GM21447 (cell line): ENCODE measurements around the gene ZNF556.

Experiments
- ATAC-seq: cut with Tn5 transposase; IDR thresholded peaks from one replicate; pipeline ENCODE4 v1.9.1; 2021; ENCODE audit not compliant: unreplicated experiment

The ZNF556 gene

DNA sequence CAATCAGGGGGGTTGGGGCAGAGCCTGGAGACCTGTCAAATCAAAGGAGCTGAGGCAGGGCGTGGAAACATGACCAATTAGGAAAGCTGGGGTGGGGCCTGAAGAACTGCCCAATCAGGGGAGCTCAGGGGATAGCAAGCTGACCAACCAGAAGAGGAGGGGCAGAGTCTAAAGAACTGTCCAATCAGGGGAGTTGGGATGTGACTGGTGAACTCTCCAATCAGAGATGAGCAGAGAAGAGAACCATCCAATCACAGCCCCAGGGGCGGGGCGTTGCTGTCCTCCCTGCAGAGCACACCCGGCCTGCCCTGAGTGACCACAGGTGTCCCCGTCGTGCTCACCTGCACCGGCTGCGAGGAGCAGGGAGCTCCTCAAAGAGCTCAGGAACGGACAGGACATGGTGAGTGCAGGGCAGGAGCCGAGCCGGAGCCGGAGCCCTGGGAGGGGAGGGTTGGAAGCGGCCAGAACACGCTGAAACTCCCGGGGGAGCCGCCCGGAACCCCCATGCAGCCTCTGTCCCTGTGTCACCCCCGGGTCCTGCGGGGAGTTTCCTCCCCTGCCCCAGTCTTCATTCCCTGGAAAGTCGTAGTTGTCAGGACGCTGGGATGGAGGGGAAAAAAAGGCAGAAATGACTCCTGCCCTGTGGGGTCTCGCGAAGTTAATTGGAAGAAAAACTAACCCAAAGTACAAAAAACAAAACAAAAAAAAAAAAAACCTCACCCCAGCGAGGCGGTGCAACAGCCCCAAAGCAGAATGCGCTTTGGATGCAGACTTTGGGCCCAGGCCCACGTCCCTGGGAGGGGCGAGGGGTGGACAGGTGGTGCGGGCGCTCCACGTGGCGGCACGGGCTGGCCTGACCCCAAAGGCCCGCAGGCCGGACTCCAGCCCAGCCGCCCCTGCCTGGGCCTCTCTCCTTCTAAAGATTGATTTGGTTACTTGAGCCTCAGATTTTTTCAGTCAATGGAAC is at the start of gene ZNF556:
Gene ZNF556 (plus strand): TSS at position 311 of the 967 bp plus-strand sequence. CDS start 87 bp downstream, at position 398.
- ATAC-seq = no peak

- ATAC-seq = peak; percentile 73
Measured at GRCh38 chr19:2819540-2820111, 47.5 kb upstream of the ZNF556 start, which contains the start of gene ZNF554. Gene ZNF554, plus strand, starts transcription at chr19:2819868. Its CDS starts 204 bp downstream, at chr19:2820072.

DNA sequence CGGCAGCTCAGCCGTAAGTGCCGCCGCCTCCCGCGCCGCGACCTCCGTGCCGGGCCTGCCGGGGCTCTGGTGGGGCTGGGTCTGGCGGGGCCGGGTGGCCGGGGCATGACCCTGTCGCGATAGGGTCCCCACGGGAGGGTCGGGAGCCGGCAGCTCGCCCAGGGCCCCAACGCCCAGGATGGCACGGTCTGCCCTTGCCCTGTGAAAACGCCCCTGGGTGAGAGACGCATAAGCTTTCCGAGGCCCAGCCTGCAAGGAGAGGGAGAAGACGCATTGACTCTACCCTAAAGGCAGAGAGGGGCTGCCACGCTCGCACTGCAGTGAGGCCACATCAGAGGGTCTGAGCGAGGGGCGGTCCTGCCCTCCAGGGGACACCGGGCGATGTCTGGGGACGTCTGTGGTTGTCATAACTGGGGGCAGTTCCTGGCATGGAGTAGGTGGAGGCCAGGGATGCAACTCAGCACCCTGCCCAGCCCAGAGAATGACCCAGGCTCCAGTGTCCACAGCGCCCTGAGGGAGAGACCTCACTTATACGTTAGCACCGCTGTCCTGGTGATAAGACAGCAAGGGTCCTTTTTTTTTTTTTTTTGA is 46.9 kb upstream of the ZNF556 start:
- peak; percentile 25 for ATAC-seq

DNA sequence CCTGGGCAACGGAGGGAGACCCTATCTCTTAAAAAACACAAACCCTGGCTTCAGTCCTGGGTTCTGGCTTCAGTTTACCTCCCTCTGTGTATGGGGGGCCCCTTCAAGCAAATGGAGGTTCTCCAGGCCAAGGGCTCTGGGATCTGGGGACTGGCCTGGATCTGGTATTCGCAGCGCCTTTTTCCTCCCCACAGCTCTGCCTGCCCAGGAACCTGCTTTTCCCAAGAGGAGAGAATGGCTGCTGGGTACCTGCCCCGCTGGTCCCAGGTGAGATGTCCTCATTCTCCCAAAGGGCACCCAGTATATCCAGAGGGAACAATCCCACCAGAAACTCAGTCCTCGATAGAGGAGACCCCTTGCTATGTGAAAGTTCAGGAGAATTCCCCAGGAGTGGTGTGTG is 44.3 kb upstream of the ZNF556 start:
- ATAC-seq = no peak

- ATAC-seq = no peak
Measured at GRCh38 chr19:2823646-2824045, 43.5 kb upstream of the ZNF556 start.

- no peak for ATAC-seq
Measured at GRCh38 chr19:2824129-2824528, 43.0 kb upstream of the ZNF556 start.

- ATAC-seq = no peak
Measured at GRCh38 chr19:2827022-2827421, 40.1 kb upstream of the ZNF556 start.

DNA sequence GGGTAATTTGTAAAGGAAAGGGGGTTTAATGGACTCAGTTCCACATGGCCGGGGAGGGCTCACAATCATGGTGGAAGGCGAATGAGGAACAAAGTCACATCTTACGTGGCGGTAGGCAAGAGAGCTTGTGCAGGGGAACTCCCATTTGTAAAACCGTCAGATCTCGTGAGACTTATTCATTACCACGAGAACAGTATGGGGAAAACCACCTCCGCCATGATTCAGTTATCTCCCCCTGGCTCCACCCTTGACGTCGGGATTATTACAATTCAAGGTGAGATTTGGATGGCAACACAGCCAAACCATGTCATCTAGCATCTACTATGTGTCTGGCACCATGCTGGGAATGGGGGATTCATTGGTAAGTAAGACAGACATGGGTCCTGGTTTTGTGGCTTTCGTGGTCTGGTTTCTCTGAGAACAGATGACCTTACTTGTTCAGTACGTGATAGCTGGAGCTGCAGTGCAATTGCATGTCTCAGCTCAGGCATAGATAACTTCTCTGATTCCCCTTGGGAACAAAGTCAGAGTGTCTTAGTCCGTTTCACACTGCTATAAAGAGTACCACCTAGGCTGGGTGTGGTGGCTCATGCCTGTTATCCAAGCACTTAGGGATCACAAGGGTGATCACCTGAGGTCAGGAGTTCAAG is 39.2 kb upstream of the ZNF556 start:
- ATAC-seq = no peak

DNA sequence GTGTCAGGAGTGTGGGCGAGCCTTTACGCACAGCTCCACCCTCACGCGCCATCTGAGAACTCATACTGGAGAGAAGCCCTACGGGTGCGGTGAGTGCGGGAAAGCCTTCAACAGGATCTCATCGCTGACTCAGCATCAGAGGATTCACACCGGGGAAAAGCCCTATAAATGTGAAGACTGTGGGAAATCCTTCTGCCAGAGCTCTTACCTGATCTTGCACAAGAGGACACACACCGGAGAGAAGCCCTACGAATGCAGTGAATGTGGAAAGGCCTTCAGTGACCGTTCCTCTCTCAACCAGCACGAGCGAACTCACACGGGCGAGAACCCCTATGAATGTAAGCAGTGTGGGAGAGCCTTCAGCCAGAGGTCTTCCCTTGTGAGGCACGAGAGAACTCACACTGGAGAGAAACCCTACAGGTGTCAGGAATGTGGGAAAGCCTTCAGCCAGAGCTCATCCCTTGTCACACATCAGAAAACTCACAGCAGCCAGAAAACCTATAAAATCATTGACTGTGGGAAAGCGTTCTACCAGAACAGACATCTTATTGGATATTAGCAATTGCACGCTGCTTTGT is 32.8 kb upstream of the ZNF556 start:
- no peak for ATAC-seq

DNA sequence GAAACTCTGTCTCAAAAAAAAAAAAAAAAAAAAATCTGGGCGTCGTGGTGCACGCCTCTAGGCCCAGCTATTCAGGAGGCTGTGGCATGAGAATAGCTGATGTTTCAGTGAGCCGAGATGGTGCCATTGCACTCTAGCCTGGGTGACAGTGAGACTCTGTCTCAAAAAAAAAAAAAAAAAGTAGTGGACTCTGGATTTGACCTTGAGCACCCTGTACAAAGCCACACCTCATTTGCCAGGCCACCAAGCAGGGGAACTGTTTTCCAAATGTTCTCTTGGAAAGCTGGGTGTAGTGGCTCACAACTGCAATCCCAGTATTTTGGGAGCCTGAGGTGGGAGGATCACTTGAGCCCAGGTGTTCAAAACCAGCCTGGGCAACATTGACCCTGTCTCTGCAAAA is 29.7 kb upstream of the ZNF556 start:
- ATAC-seq = no peak

- ATAC-seq = peak; percentile 94
Measured at GRCh38 chr19:2840794-2841791, 26.0 kb upstream of the ZNF556 start, which contains the start of gene ZNF555. Gene ZNF555, plus strand, starts transcription at chr19:2841475. Its CDS starts 98 bp downstream, at chr19:2841573.

DNA sequence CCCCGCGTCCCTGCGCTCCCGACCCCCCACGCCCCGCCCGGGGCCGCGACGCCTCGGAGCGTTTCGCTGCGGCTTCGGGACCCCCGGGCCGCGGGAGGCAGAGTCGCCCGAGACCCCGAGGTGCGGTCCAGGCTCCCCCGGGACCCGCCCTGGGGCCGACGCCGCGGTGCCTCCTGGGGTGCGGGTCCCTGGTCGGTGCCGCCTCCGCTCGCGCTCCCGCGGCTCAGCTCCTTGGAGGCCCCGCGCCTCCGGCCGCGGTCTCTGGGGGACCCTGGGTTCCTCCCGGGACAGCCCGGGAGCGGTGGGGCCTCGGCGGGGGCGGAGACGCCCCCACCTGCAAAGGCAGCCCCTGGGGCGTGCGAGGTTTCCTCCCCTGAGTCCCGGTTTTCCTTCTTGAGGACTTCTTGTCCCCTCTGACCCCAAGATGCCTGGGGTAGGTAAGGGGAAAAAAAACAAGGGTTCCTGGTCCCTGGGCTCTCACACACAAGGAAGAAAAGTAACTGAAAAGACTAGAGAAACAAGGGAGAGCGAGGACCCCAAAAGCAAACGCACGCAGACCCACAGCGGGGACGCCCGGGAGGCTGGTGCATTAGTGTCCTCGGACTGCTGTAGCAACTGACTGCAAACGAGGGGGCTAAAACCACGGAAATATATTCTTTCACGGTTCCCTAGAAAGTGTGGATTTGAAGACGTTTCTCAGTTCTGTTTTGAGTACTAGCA is 25.1 kb upstream of the ZNF556 start:
- no peak for ATAC-seq

DNA sequence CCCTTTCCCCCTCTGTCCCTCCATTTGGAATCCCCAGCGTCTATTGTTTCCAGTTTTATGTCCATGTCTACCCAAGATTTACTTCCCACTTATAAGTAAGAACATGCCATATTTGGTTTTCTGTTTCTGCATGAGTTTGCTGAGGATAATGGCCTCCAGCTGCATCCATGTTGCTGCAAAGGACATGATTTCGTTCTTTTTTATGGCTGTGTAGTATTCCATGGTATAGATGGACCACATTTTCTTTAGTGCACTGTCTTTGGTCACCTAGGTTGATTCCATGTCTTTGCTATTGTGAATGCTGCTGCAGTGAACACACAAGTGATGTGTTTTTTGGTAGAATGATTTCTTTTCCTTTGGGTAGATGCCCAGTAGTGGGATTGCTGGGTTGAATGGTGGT is 22.0 kb upstream of the ZNF556 start:
- no peak for ATAC-seq

DNA sequence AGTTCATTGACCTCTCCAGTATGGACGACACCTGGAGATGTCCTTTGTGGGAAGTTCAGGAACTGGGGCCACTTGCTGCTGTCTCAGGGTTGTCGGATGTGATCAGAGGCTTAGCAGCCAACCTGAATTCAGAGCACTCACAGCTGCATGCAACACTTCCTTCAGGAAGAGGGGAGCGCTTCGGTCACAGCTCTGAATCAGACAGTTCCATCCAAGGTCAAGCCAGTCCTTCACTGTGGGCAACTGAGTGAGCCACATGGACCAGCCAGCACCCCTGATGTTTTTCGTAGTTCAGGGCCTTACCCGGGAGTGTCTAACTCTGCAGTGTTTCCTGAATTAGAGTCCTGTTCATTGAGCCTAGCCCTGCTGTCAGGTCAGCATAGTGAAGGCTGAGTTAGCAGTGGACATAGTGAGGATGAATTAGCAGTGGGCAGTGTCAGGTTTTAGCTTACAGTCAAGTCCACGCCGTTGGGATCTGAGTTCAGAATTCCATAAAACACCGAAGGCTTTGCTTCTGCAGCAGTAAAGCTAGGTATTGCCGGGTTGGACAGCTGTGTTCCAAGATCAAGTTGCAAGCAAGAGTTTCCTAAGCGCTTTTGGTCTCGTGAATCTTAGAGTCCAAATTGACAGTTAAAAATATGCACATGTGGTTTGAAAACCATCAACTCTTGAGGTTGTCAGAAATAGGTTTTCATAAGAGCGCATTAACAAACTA is 20.8 kb upstream of the ZNF556 start:
- ATAC-seq = no peak

DNA sequence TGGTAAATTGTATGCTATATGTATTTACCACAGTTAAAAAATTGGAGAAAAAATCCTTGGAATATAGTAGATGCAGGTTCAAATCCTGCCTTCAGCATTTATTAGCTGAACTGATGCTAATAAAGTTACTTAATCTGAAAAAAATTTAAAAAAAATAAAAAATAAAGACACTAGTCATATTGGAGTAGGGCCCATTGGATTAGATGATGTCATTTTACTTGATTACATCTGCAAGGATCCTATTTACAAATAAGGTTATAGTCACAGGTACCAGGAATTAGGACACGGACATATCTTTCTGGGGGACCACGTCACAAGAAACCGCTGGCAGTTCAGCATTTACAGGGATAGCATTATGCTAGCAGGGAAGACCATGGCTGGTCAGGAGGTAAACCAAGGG is 19.6 kb upstream of the ZNF556 start:
- ATAC-seq = no peak

- ATAC-seq = no peak
Measured at GRCh38 chr19:2848616-2849015, 18.5 kb upstream of the ZNF556 start.

GRCh38 chr19:2850256-2850925 is 16.7 kb upstream of the ZNF556 start:
- ATAC-seq = no peak

DNA sequence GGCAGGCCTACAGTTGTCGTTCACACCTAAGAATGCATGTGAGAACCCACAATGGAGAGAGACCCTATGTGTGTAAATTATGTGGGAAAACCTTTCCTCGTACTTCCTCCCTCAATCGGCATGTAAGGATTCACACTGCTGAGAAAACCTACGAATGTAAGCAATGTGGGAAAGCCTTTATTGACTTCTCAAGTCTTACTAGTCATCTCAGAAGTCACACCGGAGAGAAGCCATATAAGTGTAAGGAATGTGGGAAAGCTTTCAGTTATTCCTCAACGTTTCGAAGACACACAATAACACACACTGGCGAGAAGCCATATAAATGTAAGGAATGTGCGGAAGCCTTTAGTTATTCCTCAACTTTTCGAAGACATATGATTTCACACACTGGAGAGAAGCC is 14.5 kb upstream of the ZNF556 start:
- ATAC-seq = no peak
